Caki2 (cell line): Measurements from ENCODE around the gene AANAT. TPM values are rescaled to one million over a fixed set of nuclear protein-coding genes. Genes with fewer than 3 reads are reported as not detected.

Experiments
- DNase-seq: peaks from one replicate; pipeline ENCODE4 v3.0.0-alpha.2; 2015; ENCODE audit warnings: low read depth
- in situ Hi-C: cut with HindIII; loops from 2 replicates; pipeline ENCODE4 v1.10.0; 2016; ENCODE audit warnings: low sequenced_read_pairs, low pct_unique_long_range_greater_than_20kb, mixed read lengths
- total RNA-seq: library from RNA; depleted of rRNA; stranded (reverse); fragments of >200 nt; shearing (Covaris generic); gene quantifications from 2 replicates; pipeline ENCODE4 v1.2.3, GENCODE V29; 2014; ENCODE audit warnings: low replicate concordance; rRNA removed

AANAT gene
- not detected in 2 replicates for total RNA-seq

DNA sequence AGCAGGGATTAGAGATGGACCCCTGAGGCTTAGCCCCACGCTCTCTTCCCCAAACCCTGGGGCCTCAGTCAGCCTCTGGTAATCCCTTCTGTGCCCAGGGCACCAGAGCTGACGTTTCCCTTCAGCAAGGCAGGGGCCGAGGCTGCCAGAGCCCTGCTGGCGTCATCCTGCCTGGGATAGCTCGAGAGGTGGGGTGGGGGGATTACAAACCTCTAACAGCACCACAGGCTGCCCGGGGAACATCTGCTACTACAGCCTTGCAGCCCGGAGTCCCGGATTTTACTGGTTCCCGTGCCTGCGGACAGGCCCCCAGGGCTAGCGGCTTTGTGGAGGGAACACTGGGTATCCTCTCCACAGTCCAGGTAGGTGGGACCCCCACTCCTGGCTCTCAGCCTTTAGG, at the start of gene AANAT:
Gene AANAT (plus strand): TSS at position 238 of the 400 bp plus-strand sequence. CDS start 1,144 bp downstream, outside the sequence.
- DNase-seq: no peak
- in situ Hi-C loops: no loop called here

- in situ Hi-C loops: no loop called here
- no peak for DNase-seq
Observed at GRCh38 chr17:76419576-76420260, 47.7 kb upstream of the AANAT start.

GRCh38 chr17:76420356-76421043, 46.9 kb upstream of the AANAT start:
- in situ Hi-C loops: no loop called here

DNA sequence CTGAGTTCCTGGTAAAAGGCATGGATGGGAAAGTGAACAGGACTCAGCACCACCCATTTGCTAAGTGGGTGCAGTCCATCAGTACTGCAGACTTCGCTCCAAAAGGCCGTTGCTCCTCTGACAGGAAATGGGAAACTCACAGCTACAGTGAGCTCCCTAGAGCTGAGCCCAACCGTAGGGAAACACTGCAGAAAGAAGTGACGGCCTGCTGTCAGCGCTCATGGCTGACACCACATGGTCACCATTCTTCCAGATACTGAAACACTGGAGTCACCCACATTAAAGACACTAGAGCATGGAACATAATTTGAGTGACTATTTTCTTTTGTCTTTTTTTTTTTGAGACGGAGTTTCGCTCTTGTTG, 46.4 kb upstream of the AANAT start:
- no peak for DNase-seq
- in situ Hi-C loops: no loop called here

More at GRCh38 chr17:76420356-76421043, 46.9 kb upstream of the AANAT start:
- no peak for DNase-seq

GRCh38 chr17:76422406-76422805, 45.0 kb upstream of the AANAT start:
- in situ Hi-C loops: no loop called here
- no peak for DNase-seq

DNA sequence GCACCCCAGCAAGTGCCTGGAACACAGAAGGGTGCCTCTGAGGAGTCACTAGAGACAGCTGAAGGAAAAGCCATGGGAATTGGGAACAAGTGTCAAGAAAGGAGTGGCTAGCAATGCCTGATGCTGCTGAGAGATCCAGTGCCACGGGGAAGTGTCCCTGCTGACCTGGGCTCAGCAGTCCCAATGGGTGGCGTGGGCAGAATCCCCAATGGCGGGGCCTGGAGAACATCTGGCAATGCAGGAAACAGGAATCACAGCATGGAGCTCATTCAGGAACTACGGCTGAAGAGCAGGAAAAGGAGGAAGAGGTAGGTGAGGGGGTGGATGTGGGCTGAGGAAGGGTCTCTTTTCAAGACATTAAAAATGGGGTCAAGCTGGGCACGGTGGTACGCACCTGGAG, 44.5 kb upstream of the AANAT start:
- no peak for DNase-seq
- in situ Hi-C loops: no loop called here

- no peak for DNase-seq
- in situ Hi-C loops: no loop called here
Observed at GRCh38 chr17:76426853-76427252, 40.5 kb upstream of the AANAT start.

GRCh38 chr17:76427501-76428231, 39.7 kb upstream of the AANAT start:
- no peak for DNase-seq

DNA sequence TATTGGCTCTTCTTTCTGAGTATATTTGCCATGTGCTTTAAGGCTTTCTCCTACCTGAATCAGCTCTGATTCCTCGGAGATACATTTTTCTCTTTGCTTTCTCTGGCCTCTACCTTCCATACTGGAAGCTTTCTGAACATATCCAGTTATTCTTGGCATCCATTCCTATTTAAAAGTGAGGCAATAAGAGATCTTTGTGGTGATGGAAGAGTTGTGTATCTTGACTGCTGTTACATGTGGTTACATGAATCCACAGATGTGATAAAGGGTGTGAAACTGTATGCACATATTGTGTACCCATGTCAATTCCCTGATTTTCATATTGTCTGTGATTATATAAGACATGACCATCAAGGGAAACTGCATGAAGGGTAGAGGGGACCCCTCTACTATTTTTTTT, 38.9 kb upstream of the AANAT start:
- in situ Hi-C loops: no loop called here
- no peak for DNase-seq

More at GRCh38 chr17:76427501-76428231, 39.7 kb upstream of the AANAT start:
- in situ Hi-C loops: no loop called here

DNA sequence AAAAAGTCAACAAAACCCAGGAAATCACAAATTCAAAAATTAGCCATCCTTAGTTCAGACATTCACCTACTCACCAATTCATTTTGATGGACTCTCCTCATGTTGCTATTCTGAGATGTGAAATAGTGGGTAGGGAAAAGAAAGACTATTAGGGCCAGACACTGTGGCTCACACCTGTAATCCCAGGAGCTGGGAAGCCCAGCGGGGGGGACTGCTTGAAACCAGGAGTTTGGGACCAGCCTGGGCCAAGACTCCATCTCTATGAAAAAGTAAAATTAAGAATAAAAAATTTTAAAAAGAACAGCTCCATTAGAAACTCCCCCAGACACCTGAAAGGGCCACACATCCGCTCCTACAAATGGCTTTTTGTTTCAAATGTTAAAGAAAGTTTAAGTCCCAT, 35.9 kb upstream of the AANAT start:
- in situ Hi-C loops: no loop called here
- no peak for DNase-seq

- DNase-seq: no peak
- in situ Hi-C loops: no loop called here
Observed at GRCh38 chr17:76432004-76432403, 35.4 kb upstream of the AANAT start.

DNA sequence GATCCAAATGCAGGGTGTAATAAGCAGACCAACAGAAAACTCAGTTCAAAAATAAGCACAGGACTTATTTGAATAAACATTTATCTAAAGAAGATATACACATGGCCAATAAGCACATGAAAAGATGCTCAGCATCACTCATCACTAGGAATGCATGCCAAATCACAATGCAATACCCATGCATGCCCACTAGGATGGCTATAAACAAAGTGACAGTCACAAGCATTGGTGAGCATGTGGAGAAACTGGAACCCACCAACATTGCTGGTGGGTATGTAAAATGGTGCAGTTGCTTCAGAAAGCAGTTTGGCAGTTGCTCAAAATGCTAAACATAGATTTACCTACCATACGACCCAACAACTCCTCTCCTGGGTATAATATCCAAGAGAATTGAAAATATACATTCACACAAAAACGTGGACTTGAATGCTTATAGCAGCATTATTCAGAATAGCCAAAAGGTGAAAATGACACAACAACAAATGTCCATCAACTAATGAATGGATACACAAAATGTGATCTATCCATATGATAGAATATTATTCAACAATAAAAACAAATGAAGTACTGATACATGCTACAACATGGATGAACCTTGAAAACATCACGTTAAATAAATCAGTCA, 34.6 kb upstream of the AANAT start:
- in situ Hi-C loops: no loop called here
- no peak for DNase-seq

DNA sequence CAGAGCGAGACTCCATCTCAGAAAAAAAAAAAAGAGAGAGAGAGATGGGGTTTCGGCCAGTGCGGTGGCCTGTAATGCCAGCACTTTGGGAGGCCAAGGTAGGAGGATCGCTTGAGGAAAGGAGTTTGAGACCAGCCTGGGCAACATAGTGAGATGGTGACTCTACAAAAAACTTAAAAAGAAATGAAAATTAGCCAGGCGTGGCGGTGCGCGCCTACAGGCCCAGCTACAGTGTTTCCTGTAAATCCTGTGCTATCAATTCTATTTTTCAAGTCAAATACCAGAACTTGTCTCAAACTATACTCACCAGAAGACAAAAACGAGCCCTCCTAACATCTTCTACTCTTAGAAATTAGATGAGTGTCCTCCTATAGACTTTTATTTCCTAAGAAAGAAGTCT, 33.7 kb upstream of the AANAT start:
- no peak for DNase-seq
- in situ Hi-C loops: no loop called here

DNA sequence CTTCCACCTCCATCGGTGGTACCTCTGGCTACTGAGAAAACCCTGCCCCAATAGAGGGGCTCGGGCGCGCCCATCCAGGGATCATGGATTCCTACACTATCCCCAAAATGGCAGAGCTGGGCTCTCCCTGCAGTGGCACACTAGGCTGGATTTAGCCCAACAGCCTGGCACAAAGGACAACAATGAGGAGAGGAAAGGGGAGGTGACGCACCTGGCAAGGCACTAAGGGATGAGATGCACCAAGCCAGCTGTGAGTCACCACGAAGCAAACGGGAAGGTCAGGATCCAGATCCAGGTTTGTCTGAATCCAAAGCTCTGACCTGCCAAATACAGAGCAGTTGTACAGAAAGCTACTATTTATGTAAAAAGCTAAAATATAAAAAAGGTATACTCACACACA, 32.5 kb upstream of the AANAT start:
- in situ Hi-C loops: no loop called here
- DNase-seq: no peak

GRCh38 chr17:76435751-76436150, 31.7 kb upstream of the AANAT start:
- in situ Hi-C loops: no loop called here
- no peak for DNase-seq

DNA sequence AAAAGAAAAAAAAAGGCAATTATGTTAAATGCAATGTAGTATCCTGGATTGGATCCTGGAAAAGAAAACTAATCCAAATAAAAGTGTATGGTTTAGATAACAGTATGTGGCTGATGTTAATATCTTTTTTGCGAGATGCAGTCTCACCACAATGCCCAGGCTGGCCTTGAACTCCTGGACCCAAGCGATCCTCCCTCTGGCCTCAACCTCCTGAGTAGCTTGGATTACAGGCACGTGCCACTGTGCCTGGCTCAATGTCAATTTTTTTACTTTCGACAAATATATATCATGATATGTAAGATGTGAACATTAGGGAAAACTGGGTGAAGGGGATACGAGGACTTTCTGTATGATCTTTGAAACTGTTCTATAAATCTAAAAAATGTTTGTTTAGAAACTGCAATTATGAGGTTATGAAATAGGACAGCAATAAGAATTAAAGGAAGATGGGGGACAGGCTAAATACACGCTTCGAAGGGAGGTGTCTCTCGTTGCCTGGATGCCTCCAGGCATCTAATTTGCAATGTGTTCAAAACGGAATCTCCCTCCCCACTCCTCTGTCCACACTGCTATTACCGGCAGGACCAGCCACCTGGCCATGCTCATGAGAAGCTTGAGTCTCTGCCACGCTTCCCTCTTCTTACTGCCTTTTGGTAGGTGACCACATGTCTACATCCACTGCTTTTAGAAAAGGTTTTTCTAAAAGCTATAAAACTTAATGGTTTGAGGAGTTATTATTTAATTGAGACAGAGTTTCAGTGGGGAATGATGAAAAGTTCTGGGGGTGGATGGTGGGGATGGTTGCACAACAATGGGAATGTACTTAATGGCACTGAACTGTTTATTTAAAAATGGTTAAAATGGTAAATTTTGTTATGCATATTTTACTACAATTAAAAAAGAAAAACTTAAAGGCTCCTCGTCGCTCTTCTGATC, 29.7 kb upstream of the AANAT start:
- in situ Hi-C loops: no loop called here
- DNase-seq: no peak

DNA sequence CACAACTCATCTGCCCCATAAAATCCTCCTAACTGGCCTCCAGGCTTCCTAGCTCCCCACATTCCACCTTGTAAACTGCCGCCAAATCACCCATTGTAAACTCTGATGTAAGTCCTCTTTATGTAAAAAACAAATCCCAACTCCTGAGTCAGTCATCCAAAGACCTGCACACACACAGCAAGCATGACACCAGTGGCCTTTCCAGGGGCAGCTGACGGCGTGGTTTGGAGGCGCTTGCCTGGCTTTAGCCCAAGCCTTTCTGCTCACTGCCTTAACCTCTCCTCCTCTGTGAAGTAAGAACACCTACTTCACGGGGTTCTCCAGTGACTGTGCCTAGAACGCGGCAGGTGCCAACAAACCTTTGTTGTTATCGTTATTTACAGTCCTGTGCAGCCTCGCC, 28.5 kb upstream of the AANAT start:
- no peak for DNase-seq

More for the DNA sequence above, 28.5 kb upstream of the AANAT start:
- in situ Hi-C loops: no loop called here
